Measurements from ENCODE around the gene EPHB2. TPM values are rescaled to one million over a fixed set of nuclear protein-coding genes. Genes with fewer than 3 reads are reported as not detected.

EPHB2 gene
- total and polyA plus RNA-seq, 2 of the 8 experiments (the other 6 are each of a cell fraction or from before 2014, with no cell fraction given), result 15.8 to 17.2 TPM

DNA sequence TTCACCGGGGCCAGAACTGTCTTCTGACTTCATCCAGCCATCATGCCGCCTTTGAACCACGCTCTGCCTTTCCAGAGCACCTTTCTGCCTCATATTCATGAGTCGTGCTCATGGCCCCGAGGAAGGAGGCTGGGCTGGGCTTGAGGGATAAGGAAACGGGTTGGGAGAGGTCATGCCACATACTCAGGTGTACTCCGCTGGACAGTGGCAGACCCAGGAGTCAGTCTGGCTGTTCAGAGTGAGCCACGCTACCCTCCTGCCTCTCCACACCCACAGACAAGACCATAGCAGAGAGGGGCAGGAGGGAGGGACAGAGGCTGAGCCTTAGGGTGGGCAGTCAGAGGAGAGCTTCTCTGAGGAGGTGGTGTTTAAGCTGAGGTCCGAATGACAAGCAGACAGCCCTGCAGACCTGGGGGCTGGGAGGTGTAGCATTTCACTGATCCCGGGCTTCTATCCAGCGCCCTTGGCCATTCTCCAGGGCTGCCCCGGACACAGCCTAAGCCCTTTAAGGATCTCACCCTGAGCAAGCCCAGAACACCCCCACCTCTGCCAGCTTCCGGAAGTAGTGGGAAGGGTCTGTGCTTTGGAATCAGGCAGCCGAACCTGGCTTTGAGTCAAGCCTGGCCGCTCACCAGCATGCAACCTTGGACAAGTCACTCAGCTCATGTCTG is 159.7 kb downstream of the EPHB2 start:
- FAIRE-seq (no peak), DNase-seq (ENCODE audit: low read depth in 1 of 2, low spot score in 2 of 2) (no peak)
- Histone ChIP-seq H2BK20ac (ENCODE audit: low read length) (no peak overlapping the region), H3K79me2 (ENCODE audit: control insufficient read depth in 1 of 2, insufficient read depth in 2 of 2, low read length in 2 of 2) (no peaks in the 10 kb centered on the region), H3K27me3 (replicated peaks in 1 of 4; ENCODE audit: control insufficient read depth in 3 of 4, extremely low read depth in 1 of 4, insufficient read depth in 3 of 4, low read length in 3 of 4) (no peaks in the 10 kb centered on the region), H3K4me1 (replicated peaks in 1 of 4; ENCODE audit: control insufficient read depth in 3 of 4, insufficient read depth in 4 of 4, low read length in 3 of 4) (peaks cover 0 to 7% (median 2%) of the 10 kb centered on the region in 4 experiments; a peak in 3 of 7 replicates), H4K91ac (replicated peaks; ENCODE audit: insufficient read length, low read length) (no peak overlapping the region), H2AFZ (ENCODE audit: low read length) (no peak overlapping the region), H2BK15ac (ENCODE audit: low read length) (no peak overlapping the region), H2BK12ac (ENCODE audit: low read depth, low read length) (no peak overlapping the region), H3K14ac (ENCODE audit: insufficient read length) (no peak overlapping the region), H3K4me3 (ENCODE audit: extremely low read depth in 1 of 4, insufficient read depth in 2 of 4, low read depth in 3 of 4, low read length in 4 of 4) (no peak overlapping the region), H3K56ac (replicated peaks; ENCODE audit: insufficient read length, low read depth, low read length) (no peak overlapping the region), H3K27ac (ENCODE audit: low read depth, low read length) (no peak overlapping the region), H2BK120ac (replicated peaks; ENCODE audit: low read depth, low read length) (no peak overlapping the region), H3K23ac (ENCODE audit: insufficient read length) (no peak overlapping the region), H2AK5ac (ENCODE audit: low read depth, low read length) (no peak overlapping the region; the same call in 1 of the 2 replicates), H3K9me3 (ENCODE audit: insufficient read depth in 2 of 2, low read depth in 1 of 2, low read length in 1 of 2) (peaks cover 0 to 3% of the 10 kb centered on the region in 2 experiments; a peak in 1 of 4 replicates), H4K20me1 (replicated peaks in 1 of 2; ENCODE audit: control insufficient read depth in 1 of 2, insufficient read depth in 2 of 2, low read length in 2 of 2) (no peaks in the 10 kb centered on the region), H3K18ac (ENCODE audit: extremely low read depth, low read length) (no peak overlapping the region), H3K79me1 (ENCODE audit: low read depth, low read length) (no peaks in the 10 kb centered on the region), H3K4me2 (ENCODE audit: insufficient read depth in 1 of 2, low read depth in 2 of 2, low read length in 2 of 2) (0 out of 4 replicates have a peak overlapping the region, but pooled peaks of 1 of the 2 experiments have one; percentile 20), H3K36me3 (ENCODE audit: control insufficient read depth in 2 of 4, insufficient read depth in 4 of 4, low read length in 3 of 4) (no peaks in the 10 kb centered on the region; a peak in 1 of 8 replicates), H3K4ac (replicated peaks; ENCODE audit: insufficient read length, low read depth, low read length) (no peak overlapping the region), H4K8ac (ENCODE audit: extremely low read depth, insufficient read depth, low read length) (no peak overlapping the region), H4K5ac (ENCODE audit: insufficient read length, low read depth, low read length) (no peak overlapping the region), H3K9ac (replicated peaks in 1 of 4; ENCODE audit: extremely low read depth in 1 of 4, low read depth in 3 of 4, low read length in 3 of 4) (no peak overlapping the region), H2BK5ac (ENCODE audit: low read depth, low read length) (no peak overlapping the region), H3K23me2 (ENCODE audit: low read depth, low read length) (no peaks in the 10 kb centered on the region)
- WGBS, 2 experiments (ENCODE audit: extremely low coverage in 1 of 2, insufficient coverage in 1 of 2, insufficient read length in 1 of 2, insufficient replicate concordance in 2 of 2, low coverage in 1 of 2, low lambda C conversion rate in 2 of 2, missing lambda C conversion rate in 1 of 2), result 87% methylated on average over 15 of the region's 15 CpGs; no CpG with 5 or more reads in 1 of the 2 experiments
- ChIA-PET CTCF (ENCODE audit: partially characterized antibody) (interaction anchor here (0.5 to 3.8 kb wide), 8 partner anchors 9 to 219 kb away, joined by 3 to 40 read pairs (median 4); no protein-coding TSS in a partner anchor), POLR2A (ENCODE audit: partially characterized antibody) (interaction anchor here (1.0 kb wide), 1 partner anchor 21 kb away, joined by 6 read pairs; no protein-coding TSS in a partner anchor)
- TF ChIP-seq CHD2 (IDR thresholded peaks at IDR 0.05; ENCODE audit: low read length) (no peak), SRF (IDR thresholded peaks at IDR 0.05; ENCODE audit: low read depth, low read length) (no peak), SIX5 (IDR thresholded peaks at IDR 0.05; ENCODE audit: low read depth, low read length) (no peak), TCF12 (IDR thresholded peaks at IDR 0.05; ENCODE audit: low read depth, low read length) (no peak)
